PC-3 (cell line): ENCODE data around the gene DPCD. TPM values are rescaled to one million over a fixed set of nuclear protein-coding genes. Genes with fewer than 3 reads are reported as not detected.

Source experiments
- ATAC-seq: fragments of 200-7000 bp; cut with Tn5 transposase; 2 replicates; pipeline ENCODE4 v1.9.1; 2020; ENCODE audit warnings: mild to moderate bottlenecking, moderate library complexity
- BruUV-seq: library from RNA; stranded (reverse); fragments of 400-500 nt; replicated peaks from 2 replicates; lab custom pipeline; 2021; lab: Mats Ljungman, UMichigan
- CTCF ChIA-PET: fragments of 300-600 bp; sonication (Branson Sonifier 250); formaldehyde crosslinking; loops from one replicate; lab custom pipeline; 2022; ENCODE audit warnings: antibody characterized with exemption; lab: Charles Lee
- POLR2A ChIA-PET: fragments of 300-600 bp; sonication (Branson Sonifier 250); formaldehyde crosslinking; loops from one replicate; lab custom pipeline; 2022; ENCODE audit warnings: antibody characterized with exemption; ENCODE audit not compliant: unreplicated experiment; lab: Charles Lee
- DNase-seq: peaks from one replicate; pipeline ENCODE4 v3.0.0-alpha.2; 2015
- H2AFZ ChIP-seq: fragments of 300-600 bp; sonication (generic); 2 replicates; pipeline ENCODE4 v1.6.0; 2016; ENCODE audit warnings: antibody characterized with exemption, low read length
- H3F3A ChIP-seq: fragments of 300-600 bp; sonication (generic); one replicate; pipeline ENCODE4 v1.6.0; 2017; ENCODE audit warnings: antibody characterized with exemption, low read length, control low read depth, mild to moderate bottlenecking; ENCODE audit not compliant: unreplicated experiment
- H3K27ac ChIP-seq: fragments of 300-600 bp; sonication (generic); 2 replicates; pipeline ENCODE4 v1.5.1; 2016; ENCODE audit warnings: mild to moderate bottlenecking, low read length
- H3K27me3 ChIP-seq: fragments of 300-600 bp; sonication (generic); 2 replicates; pipeline ENCODE4 v1.6.1; 2016; ENCODE audit warnings: low read length, mixed read lengths
- H3K36me3 ChIP-seq: fragments of 300-600 bp; sonication (generic); 2 replicates; pipeline ENCODE4 v1.6.1; 2016; ENCODE audit warnings: low read depth, mixed run types, low read length, mixed read lengths
- H3K4me1 ChIP-seq: fragments of 300-600 bp; sonication (generic); 2 replicates; pipeline ENCODE4 v1.5.1; 2016; ENCODE audit warnings: low read length; ENCODE audit not compliant: insufficient read depth
- H3K4me2 ChIP-seq: fragments of 300-600 bp; sonication (generic); 2 replicates; pipeline ENCODE4 v1.6.0; 2016; ENCODE audit warnings: low read length
- H3K4me3 ChIP-seq: fragments of 300-600 bp; sonication (generic); 2 replicates; pipeline ENCODE4 v1.5.1; 2016; ENCODE audit warnings: mild to moderate bottlenecking, low read length, mixed read lengths
- H3K79me2 ChIP-seq: fragments of 300-600 bp; sonication (generic); 2 replicates; pipeline ENCODE4 v1.6.1; 2017; ENCODE audit warnings: low read length, mixed read lengths
- H3K9ac ChIP-seq: fragments of 300-600 bp; sonication (generic); 2 replicates; pipeline ENCODE4 v1.6.0; 2016; ENCODE audit warnings: mild to moderate bottlenecking, low read length
- H3K9me2 ChIP-seq: fragments of 300-600 bp; sonication (generic); replicated peaks from 2 replicates; pipeline ENCODE4 v1.6.1; 2016; ENCODE audit warnings: mixed run types, low read length, mixed read lengths
- H3K9me3 ChIP-seq: fragments of 300-600 bp; sonication (generic); 2 replicates; pipeline ENCODE4 v1.6.1; 2016; ENCODE audit warnings: low read length, mixed read lengths
- H4K20me1 ChIP-seq: fragments of 300-600 bp; sonication (generic); 2 replicates; pipeline ENCODE4 v1.6.1; 2016; ENCODE audit warnings: low read length, mixed read lengths
- EZH2 ChIP-seq: fragments of 300-600 bp; sonication (generic); IDR thresholded peaks from one replicate; pipeline ENCODE4 v1.6.1; 2017; ENCODE audit warnings: antibody characterized with exemption, mild to moderate bottlenecking, low read length; ENCODE audit not compliant: unreplicated experiment
- EZH2phosphoT487 ChIP-seq: fragments of 300-600 bp; sonication (generic); IDR thresholded peaks from 2 replicates; pipeline ENCODE4 v1.6.1; 2018; ENCODE audit warnings: mild to moderate bottlenecking, antibody characterized with exemption, low read length, borderline replicate concordance
- intact Hi-C: fragments of 100-400 bp; cut with micrococcal nuclease; formaldehyde crosslinking; loops from 2 replicates; pipeline ENCODE4 v1.9.0; 2023
- total RNA-seq: library from RNA; depleted of rRNA; stranded (reverse); fragments of >200 nt; gene quantifications from 2 replicates; pipeline ENCODE4 v1.2.3, GENCODE V29; 2014
- TF ChIP-seq, protein P1 (sequence below): fragments of 300-600 bp; sonication (generic); conservative IDR thresholded peaks from 2 replicates; pipeline ENCODE4 v1.5.1; 2017; ENCODE audit warnings: antibody characterized with exemption, low read depth, mild to moderate bottlenecking, low read length

Gene DPCD
- total RNA-seq, 1 experiment from 2014 or later: 37.1 TPM

DNA sequence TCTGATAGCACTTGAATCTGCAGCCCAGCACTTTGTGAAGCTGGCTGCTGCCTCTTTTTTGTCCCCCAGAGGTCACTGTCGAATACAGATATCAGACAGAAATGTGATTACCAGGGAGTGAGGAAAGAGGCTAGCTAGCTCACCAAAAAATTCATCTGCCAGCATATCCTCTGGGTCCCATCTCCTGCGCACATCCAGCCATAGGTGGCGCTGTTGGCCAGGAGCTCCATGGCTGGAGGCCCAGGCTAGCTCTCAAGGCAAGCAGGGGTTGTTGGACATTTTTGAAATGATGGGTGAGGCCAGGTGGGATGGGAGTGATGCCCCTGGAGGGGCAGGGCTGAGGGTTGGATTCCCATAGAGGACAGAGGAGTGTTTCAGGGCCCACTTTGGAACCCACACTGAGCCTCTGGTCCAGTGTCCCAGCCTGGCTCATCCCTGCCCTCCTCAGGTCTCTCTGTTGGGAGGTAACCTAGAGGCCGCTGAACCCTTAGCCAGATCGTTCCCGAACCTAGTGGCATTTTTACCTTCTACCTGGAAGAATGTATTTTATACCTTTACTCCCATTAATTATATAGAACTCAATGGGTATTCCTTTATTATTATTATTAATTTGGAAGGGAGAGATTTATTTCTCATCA lies 14.8 kb downstream of the DPCD start:
- Histone ChIP-seq H3K9me2 (no peaks in the 10 kb centered on the region), H3K9me3 (no peaks in the 10 kb centered on the region), H3K4me3 (no peak overlapping the region), H3F3A (no peaks in the 10 kb centered on the region), H3K27ac (no peak overlapping the region), H3K4me1 (no peaks in the 10 kb centered on the region), H3K79me2 (no peaks in the 10 kb centered on the region), H3K36me3 (no peaks in the 10 kb centered on the region), H4K20me1 (no peaks in the 10 kb centered on the region), H3K4me2 (no peak overlapping the region), H3K27me3 (no peaks in the 10 kb centered on the region), H3K9ac (no peak overlapping the region), H2AFZ (no peak overlapping the region)
- ChIA-PET POLR2A (interaction anchor here (0.6 kb wide), 1 partner anchor 101 kb away, joined by 3 read pairs; no protein-coding TSS in a partner anchor), CTCF (interaction anchor here (0.5 to 1.7 kb wide), 11 partner anchors 13 to 481 kb away, joined by 3 to 18 read pairs (median 6); partner anchors contain the start of genes DPCD and POLL)
- BruUV-seq: no TSS peak
- TF ChIP-seq EZH2phosphoT487 (no peak), EZH2 (no peak)
- TF ChIP-seq, protein P1, sequence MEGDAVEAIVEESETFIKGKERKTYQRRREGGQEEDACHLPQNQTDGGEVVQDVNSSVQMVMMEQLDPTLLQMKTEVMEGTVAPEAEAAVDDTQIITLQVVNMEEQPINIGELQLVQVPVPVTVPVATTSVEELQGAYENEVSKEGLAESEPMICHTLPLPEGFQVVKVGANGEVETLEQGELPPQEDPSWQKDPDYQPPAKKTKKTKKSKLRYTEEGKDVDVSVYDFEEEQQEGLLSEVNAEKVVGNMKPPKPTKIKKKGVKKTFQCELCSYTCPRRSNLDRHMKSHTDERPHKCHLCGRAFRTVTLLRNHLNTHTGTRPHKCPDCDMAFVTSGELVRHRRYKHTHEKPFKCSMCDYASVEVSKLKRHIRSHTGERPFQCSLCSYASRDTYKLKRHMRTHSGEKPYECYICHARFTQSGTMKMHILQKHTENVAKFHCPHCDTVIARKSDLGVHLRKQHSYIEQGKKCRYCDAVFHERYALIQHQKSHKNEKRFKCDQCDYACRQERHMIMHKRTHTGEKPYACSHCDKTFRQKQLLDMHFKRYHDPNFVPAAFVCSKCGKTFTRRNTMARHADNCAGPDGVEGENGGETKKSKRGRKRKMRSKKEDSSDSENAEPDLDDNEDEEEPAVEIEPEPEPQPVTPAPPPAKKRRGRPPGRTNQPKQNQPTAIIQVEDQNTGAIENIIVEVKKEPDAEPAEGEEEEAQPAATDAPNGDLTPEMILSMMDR: peak; percentile 89
- ATAC-seq (peak; percentile 91), DNase-seq (peak; percentile 76)
- intact Hi-C loops: loop anchor here (1.0 to 10.0 kb wide), 2 partner anchors 178 to 472 kb away; no protein-coding TSS in a partner anchor

GRCh38 chr10:101607124-101607523 lies 19.0 kb downstream of the DPCD start:
- no peak for TF ChIP-seq EZH2phosphoT487
- TF ChIP-seq EZH2: no peak
- TF ChIP-seq, protein P1: no peak
- CTCF ChIA-PET: no interaction called here
- H3K4me2 ChIP-seq: no peak overlapping the region
- no peaks in the 10 kb centered on the region for H4K20me1 ChIP-seq
- ATAC-seq: no peak
- no peaks in the 10 kb centered on the region for H3K4me1 ChIP-seq
- H3K79me2 ChIP-seq: no peaks in the 10 kb centered on the region
- intact Hi-C loops: loop anchor here (10.0 kb wide), 1 partner anchor 468 kb away; no protein-coding TSS in a partner anchor
- no peak overlapping the region for H3K9ac ChIP-seq
- no TSS peak for BruUV-seq
- H3F3A ChIP-seq: no peaks in the 10 kb centered on the region
- no peaks in the 10 kb centered on the region for H3K36me3 ChIP-seq
- no peak for DNase-seq
- no peak overlapping the region for H2AFZ ChIP-seq
- H3K27ac ChIP-seq: no peak overlapping the region
- POLR2A ChIA-PET: no interaction called here
- no peaks in the 10 kb centered on the region for H3K9me3 ChIP-seq
- no peaks in the 10 kb centered on the region for H3K9me2 ChIP-seq
- H3K4me3 ChIP-seq: no peak overlapping the region
- H3K27me3 ChIP-seq: no peaks in the 10 kb centered on the region

- ChIA-PET CTCF (no interaction called here), POLR2A (no interaction called here)
- intact Hi-C loops: loop anchor here (10.0 kb wide), 1 partner anchor 465 kb away; no protein-coding TSS in a partner anchor
- Histone ChIP-seq H3K4me3 (no peak overlapping the region), H3K4me1 (no peaks in the 10 kb centered on the region), H4K20me1 (no peaks in the 10 kb centered on the region), H3K27me3 (no peaks in the 10 kb centered on the region), H3K9me2 (no peaks in the 10 kb centered on the region), H3K9me3 (no peaks in the 10 kb centered on the region), H3K79me2 (no peaks in the 10 kb centered on the region), H3K9ac (no peak overlapping the region), H3K27ac (no peak overlapping the region), H3F3A (no peaks in the 10 kb centered on the region), H2AFZ (no peak overlapping the region), H3K4me2 (no peak overlapping the region), H3K36me3 (no peaks in the 10 kb centered on the region)
- ATAC-seq (no peak), DNase-seq (no peak)
- TF ChIP-seq EZH2 (no peak), EZH2phosphoT487 (no peak)
- TF ChIP-seq, protein P1: no peak
- BruUV-seq: no TSS peak
These were observed 21.4 kb downstream of the DPCD start for GRCh38 chr10:101609481-101609880.
